ENCODE results near the gene RAB18. TPM values are rescaled to one million over a fixed set of nuclear protein-coding genes. Genes with fewer than 3 reads are reported as not detected.
"Not testable (repeated sequence)": the region's sequence is repeated elsewhere in the genome, so short reads cannot be mapped to it uniquely, and the experiment has no call there.

RAB18 gene
- total and polyA plus RNA-seq, 9 of the 15 experiments (the other 6 are each of a cell fraction or from before 2014, with no cell fraction given): 10.5 to 46.3 (median 32.5) TPM

- 29% methylated on average over 13 of the region's 15 CpGs for WGBS (ENCODE audit: insufficient coverage, low coverage, missing lambda C conversion rate)
- POLR2A ChIA-PET: interaction anchor here (0.6 to 2.8 kb wide), 4 partner anchors 8 to 377 kb away, joined by 3 to 10 read pairs (median 5); no protein-coding TSS in a partner anchor
- peak overlapping the region; percentile 68 to 80; a peak in 2 of 4 replicates for H3K9ac ChIP-seq (ENCODE audit: insufficient read depth in 1 of 2, low read depth in 2 of 2, low read length in 2 of 2)
- FAIRE-seq; H3K27me3 ChIP-seq (ENCODE audit: control insufficient read depth in 2 of 2, insufficient read depth in 2 of 2, low read length in 2 of 2); H3K27ac ChIP-seq (ENCODE audit: extremely low read depth, low read depth, low read length); H4K20me1 ChIP-seq (replicated peaks; ENCODE audit: control insufficient read depth, insufficient read depth, low read length); BruUV-seq (replicated peaks); H2AFZ ChIP-seq (ENCODE audit: low read depth, low read length); ATAC-seq; H3K4me3 ChIP-seq; H3K9me1 ChIP-seq (ENCODE audit: control insufficient read depth, insufficient read depth, low read length); H3K9me3 ChIP-seq (replicated peaks; ENCODE audit: control insufficient read depth, insufficient read depth, low read depth, low read length); DNase-seq (ENCODE audit: extremely low read depth in 1 of 4, low spot score in 3 of 4); in situ Hi-C loops (cut with MboI): not testable (repeated sequence)
- peaks cover 27% of the 10 kb centered on the region for H3K36me3 ChIP-seq (ENCODE audit: control insufficient read depth, insufficient read depth, low read length)
- H3K4me1 ChIP-seq (replicated peaks in 1 of 2; ENCODE audit: control insufficient read depth in 2 of 2, insufficient read depth in 2 of 2, low read length in 2 of 2): peaks cover 11 to 13% of the 10 kb centered on the region in 2 experiments; a peak in 3 of 5 replicates
- peak overlapping the region; percentile 74 for H3K4me2 ChIP-seq (ENCODE audit: insufficient read depth, low read length)
- peaks cover 65% of the 10 kb centered on the region for H3K79me2 ChIP-seq (ENCODE audit: control insufficient read depth, insufficient read depth, low read length)
- CTCF ChIA-PET (ENCODE audit: low intra/inter-chr PET ratio): interaction anchor here (0.8 kb wide), 1 partner anchor 151 kb away, joined by 3 read pairs; no protein-coding TSS in a partner anchor
- intact Hi-C loops (cut with micrococcal nuclease): loop anchor here (2.0 kb wide), 1 partner anchor 21 kb away; no protein-coding TSS in a partner anchor
These were observed 1.4 kb downstream of the RAB18 start for GRCh38 chr10:27505537-27505936.

- Histone ChIP-seq H3K27me3 (ENCODE audit: control insufficient read depth in 2 of 2, insufficient read depth in 2 of 2, low read length in 2 of 2) (no peaks in the 10 kb centered on the region), H2AFZ (ENCODE audit: low read depth, low read length) (no peak overlapping the region), H3K4me1 (replicated peaks in 1 of 2; ENCODE audit: control insufficient read depth in 2 of 2, insufficient read depth in 2 of 2, low read length in 2 of 2) (peaks cover 11 to 13% of the 10 kb centered on the region in 2 experiments; a peak in 3 of 5 replicates), H3K4me3 (no peak overlapping the region), H3K9me3 (replicated peaks; ENCODE audit: control insufficient read depth, insufficient read depth, low read depth, low read length) (no peaks in the 10 kb centered on the region), H3K36me3 (ENCODE audit: control insufficient read depth, insufficient read depth, low read length) (peaks cover 34% of the 10 kb centered on the region), H3K9me1 (ENCODE audit: control insufficient read depth, insufficient read depth, low read length) (no peaks in the 10 kb centered on the region), H3K79me2 (ENCODE audit: control insufficient read depth, insufficient read depth, low read length) (peaks cover 71% of the 10 kb centered on the region), H4K20me1 (replicated peaks; ENCODE audit: control insufficient read depth, insufficient read depth, low read length) (peaks cover 2% of the 10 kb centered on the region; the same call in 1 of the 2 replicates), H3K27ac (ENCODE audit: extremely low read depth, low read depth, low read length) (peak overlapping the region; percentile 27; the same call in 2 of the 3 replicates), H3K4me2 (ENCODE audit: insufficient read depth, low read length) (peak overlapping the region; percentile 74), H3K9ac (ENCODE audit: insufficient read depth in 1 of 2, low read depth in 2 of 2, low read length in 2 of 2) (peak overlapping the region; percentile 31 to 41; a peak in 2 of 4 replicates)
- in situ Hi-C loops (cut with MboI): no loop called here
- WGBS (ENCODE audit: insufficient coverage, low coverage, missing lambda C conversion rate): 35% methylated on average over 4 of the region's 4 CpGs
- intact Hi-C loops (cut with micrococcal nuclease): no loop called here
- no TSS peak for BruUV-seq (replicated peaks)
- FAIRE-seq: peak; percentile 11
- CTCF ChIA-PET (ENCODE audit: low intra/inter-chr PET ratio): no interaction called here
- POLR2A ChIA-PET: interaction anchor here (1.0 to 2.8 kb wide), 2 partner anchors 8 to 23 kb away, joined by 4 to 10 read pairs; no protein-coding TSS in a partner anchor
- no peak for DNase-seq (ENCODE audit: extremely low read depth in 1 of 4, low spot score in 3 of 4)
- ATAC-seq: no peak
- TF ChIP-seq RBM22 (IDR thresholded peaks at IDR 0.05; ENCODE audit: low read depth, low read length, poor library complexity, severe bottlenecking): no peak
- no peak for TF ChIP-seq SIN3B (IDR thresholded peaks at IDR 0.05; ENCODE audit: low read depth)
- no peak for TF ChIP-seq ZNF717 (CRISPR knock-in tag; IDR thresholded peaks at IDR 0.05)
- TF ChIP-seq ZBTB5 (IDR thresholded peaks at IDR 0.05): no peak
- TF ChIP-seq NKRF (IDR thresholded peaks at IDR 0.05; ENCODE audit: borderline replicate concordance): no peak
- TF ChIP-seq ZNF121 (CRISPR knock-in tag; conservative IDR thresholded peaks at IDR 0.05): no peak
- no peak for TF ChIP-seq RBBP5 (IDR thresholded peaks at IDR 0.05; ENCODE audit: borderline replicate concordance, insufficient read depth, low read length, poor library complexity, severe bottlenecking)
- TF ChIP-seq RB1 (IDR thresholded peaks at IDR 0.05; ENCODE audit: low read depth): no peak
- TF ChIP-seq ASH1L (IDR thresholded peaks at IDR 0.05; ENCODE audit: borderline replicate concordance, low read depth, partially characterized antibody): no peak
- TF ChIP-seq MXD1 (CRISPR knock-in tag; IDR thresholded peaks at IDR 0.05; ENCODE audit: borderline replicate concordance, poor library complexity, severe bottlenecking): no peak
These were observed 2.2 kb downstream of the RAB18 start for GRCh38 chr10:27506280-27506679.

Data from K562 (cell line).